Ovary (tissue), 3 donors: ENCODE results near the gene ABCA6.

Source experiments
- CTCF ChIP-seq, 3 donors: fragments of 450-650 bp in 2 of 3; fragments of 200-600 bp in 1 of 3; IDR thresholded peaks; one replicate each; pipeline versions ENCODE4 v1.5.1 to v1.8.0; 2016 to 2022; ENCODE audit warnings: antibody characterized with exemption in 3 of 3, mild to moderate bottlenecking in 1 of 3
- EP300 ChIP-seq: sonication (generic); formaldehyde crosslinking; IDR thresholded peaks from one replicate; pipeline ENCODE4 v1.6.1; 2017; ENCODE audit warnings: antibody characterized with exemption
- POLR2A ChIP-seq: fragments of 450-650 bp; IDR thresholded peaks from one replicate; pipeline ENCODE4 v1.6.1; 2017; ENCODE audit warnings: antibody characterized with exemption, mild to moderate bottlenecking, moderate library complexity
- donor health status: DM: no; HTN: no; CAD: no.

- TF ChIP-seq EP300 = no peak
- no peak for TF ChIP-seq CTCF (IDR thresholded peaks at IDR 0.05)
- TF ChIP-seq POLR2A = no peak
Measured at GRCh38 chr17:69064476-69064875, 77.2 kb downstream of the ABCA6 start.
